Stomach (tissue), 9 donors: ENCODE measurements around the gene CACNB2. TPM values are rescaled to one million over a fixed set of nuclear protein-coding genes. Genes with fewer than 3 reads are reported as not detected.

Experiments used
- DNase-seq, 2 donors: peaks; one replicate each; pipeline versions ENCODE4 v3.0.0 to v3.0.0-alpha.2; 2013 to 2019
- H3K27ac ChIP-seq, 5 donors: fragments of 200-600 bp in 4 of 5; sonication (generic) in 4 of 5; one replicate each; pipeline ENCODE4 v1.5.1; 2013 to 2019; ENCODE audit warnings: mild to moderate bottlenecking in 1 of 5, moderate library complexity in 1 of 5
- H3K27me3 ChIP-seq, 3 donors: fragments of 200-600 bp; sonication (generic); one replicate each; pipeline ENCODE4 v1.5.1; 2017 to 2019; ENCODE audit warnings: mixed run types in 1 of 3
- H3K36me3 ChIP-seq, 4 donors: fragments of 200-600 bp; sonication (generic); 1 replicate in 3 of 4; 2 replicates in 1 of 4; pipeline ENCODE4 v1.5.1; 2016 to 2019
- H3K4me1 ChIP-seq, 4 donors: fragments of 200-600 bp; sonication (generic); one replicate each; pipeline ENCODE4 v1.5.1; 2016 to 2019
- H3K4me3 ChIP-seq, 4 donors: fragments of 200-600 bp; sonication (generic) in 3 of 4; one replicate each; pipeline ENCODE4 v1.5.1; 2016 to 2019; ENCODE audit warnings: mild to moderate bottlenecking in 1 of 4
- H3K9me3 ChIP-seq, 4 donors: fragments of 200-600 bp; sonication (generic); one replicate each; pipeline ENCODE4 v1.5.1; 2016 to 2019
- CTCF ChIP-seq, 7 experiments: fragments of 450-650 bp in 4 of 7; fragments of 200-600 bp in 3 of 7; sonication (generic) in 3 of 7; IDR thresholded peaks; one replicate each; pipeline ENCODE4 v1.5.1; 2016 to 2019; ENCODE audit warnings: antibody characterized with exemption in 7 of 7, control low read depth in 2 of 7, mild to moderate bottlenecking in 1 of 7
- EP300 ChIP-seq: sonication (generic); formaldehyde crosslinking; IDR thresholded peaks from one replicate; pipeline ENCODE4 v1.6.1; 2017; ENCODE audit warnings: antibody characterized with exemption
- POLR2A ChIP-seq, 4 donors: fragments of 450-650 bp; IDR thresholded peaks; one replicate each; pipeline ENCODE4 v1.6.1; 2016; ENCODE audit warnings: antibody characterized with exemption in 4 of 4, control low read depth in 2 of 4, mild to moderate bottlenecking in 1 of 4, moderate library complexity in 1 of 4
- POLR2AphosphoS5 ChIP-seq, 3 donors: sonication (generic); formaldehyde crosslinking; IDR thresholded peaks; one replicate each; pipeline ENCODE4 v1.6.1; 2016; ENCODE audit warnings: antibody characterized with exemption in 3 of 3
- WGBS, 5 donors: extraction: QIAGEN DNeasy Blood & Tissue Kit in 3 of 5; methylation state at CpG; one replicate each; pipeline versions ENCODE4 v1.1.5 to v1.1.7; 2013 to 2018; 5-methylcytosine and 5-hydroxymethylcytosine counted together
- intact Hi-C: fragments of 100-400 bp; cut with DNase I; formaldehyde crosslinking; loops from one replicate; pipeline ENCODE4 v1.15.1; 2023; ENCODE audit warnings: low total_unique reads
- polyA plus RNA-seq, 3 donors: library from polyadenylated mRNA; stranded (reverse); fragments of 200-250 nt; gene quantifications; one replicate each; pipeline ENCODE4 v1.2.3, GENCODE V29; 2013
- total RNA-seq, 5 donors: library from RNA; depleted of rRNA; stranded (reverse); fragments of >200 nt; gene quantifications; one replicate each; pipeline versions ENCODE4 v1.1.0 to v1.2.3, GENCODE V29; 2014 to 2016
- donor health status: healthy with polysubstance abuse.
- donor health status: Bipolar disorder and iron deficiency.
- donor health status: healthy.

The CACNB2 gene
- total and polyA plus RNA-seq, 8 donors = 0.31 to 42.9 (median 14.3) TPM

- no peak for DNase-seq
- Histone ChIP-seq H3K27me3 (no peaks in the 10 kb centered on the region), H3K4me1 (peaks cover 0 to 10% (median 3%) of the 10 kb centered on the region in 4 donors), H3K9me3 (peaks cover 0 to 4% (median 0%) of the 10 kb centered on the region in 4 donors), H3K4me3 (no peak overlapping the region), H3K36me3 (no peaks in the 10 kb centered on the region), H3K27ac (no peak overlapping the region)
- intact Hi-C loops = no loop called here
- WGBS, 5 donors = 67 to 85% (median 71%) methylated on average over 1 of the region's 1 CpG
- TF ChIP-seq CTCF (IDR thresholded peaks at IDR 0.05) = no peak
- no peak for TF ChIP-seq POLR2AphosphoS5 (IDR thresholded peaks at IDR 0.05)
- TF ChIP-seq POLR2A (IDR thresholded peaks at IDR 0.05) = no peak
- TF ChIP-seq EP300 = no peak
These were observed 181.1 kb downstream of the CACNB2 start for GRCh38 chr10:18321371-18321770.

- H3K27ac ChIP-seq = no peak overlapping the region
- intact Hi-C loops = no loop called here
- no peak for TF ChIP-seq POLR2AphosphoS5 (IDR thresholded peaks at IDR 0.05)
- no peak for TF ChIP-seq POLR2A (IDR thresholded peaks at IDR 0.05)
- TF ChIP-seq CTCF (IDR thresholded peaks at IDR 0.05) = no peak
- H3K4me3 ChIP-seq = no peak overlapping the region
- no peaks in the 10 kb centered on the region for H3K27me3 ChIP-seq
- no peaks in the 10 kb centered on the region for H3K36me3 ChIP-seq
- DNase-seq = no peak
- WGBS, 5 donors = 86 to 93% (median 90%) methylated on average over 2 of the region's 2 CpGs
- peaks cover 0 to 14% (median 3%) of the 10 kb centered on the region in 4 donors for H3K4me1 ChIP-seq
- H3K9me3 ChIP-seq = peaks cover 0 to 4% (median 0%) of the 10 kb centered on the region in 4 donors
These were observed 183.7 kb downstream of the CACNB2 start for GRCh38 chr10:18323916-18324315.

- peaks cover 0 to 14% (median 3%) of the 10 kb centered on the region in 4 donors for H3K4me1 ChIP-seq
- intact Hi-C loops = no loop called here
- H3K9me3 ChIP-seq = no peaks in the 10 kb centered on the region
- DNase-seq = no peak
- no peak overlapping the region for H3K27ac ChIP-seq
- H3K4me3 ChIP-seq = no peak overlapping the region
- TF ChIP-seq EP300 (no peak), POLR2A (IDR thresholded peaks at IDR 0.05) (no peak), POLR2AphosphoS5 (IDR thresholded peaks at IDR 0.05) (no peak), CTCF (IDR thresholded peaks at IDR 0.05) (no peak)
- no peaks in the 10 kb centered on the region for H3K27me3 ChIP-seq
- H3K36me3 ChIP-seq = no peaks in the 10 kb centered on the region
These were observed 185.2 kb downstream of the CACNB2 start for GRCh38 chr10:18325410-18325809.

GRCh38 chr10:18325889-18326531, 185.8 kb downstream of the CACNB2 start:
- no peak for DNase-seq
- no peaks in the 10 kb centered on the region for H3K9me3 ChIP-seq
- intact Hi-C loops = no loop called here
- 34 to 50% (median 40%) methylated on average over 5 of the region's 5 CpGs for WGBS, 5 donors
- H3K27ac ChIP-seq = no peak overlapping the region
- no peaks in the 10 kb centered on the region for H3K27me3 ChIP-seq
- H3K4me3 ChIP-seq = no peak overlapping the region
- peaks cover 0 to 14% (median 3%) of the 10 kb centered on the region in 4 donors for H3K4me1 ChIP-seq
- no peaks in the 10 kb centered on the region for H3K36me3 ChIP-seq
- no peak for TF ChIP-seq POLR2AphosphoS5 (IDR thresholded peaks at IDR 0.05)

- H3K9me3 ChIP-seq = no peaks in the 10 kb centered on the region
- DNase-seq = no peak
- WGBS, 5 donors = 70 to 85% (median 76%) methylated on average over 2 of the region's 2 CpGs
- TF ChIP-seq POLR2AphosphoS5 (IDR thresholded peaks at IDR 0.05) (no peak), POLR2A (IDR thresholded peaks at IDR 0.05) (no peak), EP300 (no peak), CTCF (IDR thresholded peaks at IDR 0.05) (no peak)
- H3K36me3 ChIP-seq = no peaks in the 10 kb centered on the region
- H3K27ac ChIP-seq = no peak overlapping the region
- intact Hi-C loops = no loop called here
- peaks cover 0 to 22% (median 3%) of the 10 kb centered on the region in 4 donors for H3K4me1 ChIP-seq
- no peaks in the 10 kb centered on the region for H3K27me3 ChIP-seq
- no peak overlapping the region for H3K4me3 ChIP-seq
These were observed 188.7 kb downstream of the CACNB2 start for GRCh38 chr10:18328941-18329340.
